NCI-H1092 (cell line): ENCODE data around the gene HABP4.

Experiments
- DNase-seq: peaks from one replicate; lab custom pipeline; 2025; lab: John Stamatoyannopoulos, UW

The HABP4 gene

GRCh38 chr9:96435345-96435744 lies 14.6 kb upstream of the HABP4 start:
- no peak for DNase-seq

- no peak for DNase-seq
Observed at GRCh38 chr9:96436063-96436455, 13.9 kb upstream of the HABP4 start.

- no peak for DNase-seq
Observed at GRCh38 chr9:96436456-96437126, 13.4 kb upstream of the HABP4 start.

- no peak for DNase-seq
Observed at GRCh38 chr9:96437454-96437853, 12.5 kb upstream of the HABP4 start.

- DNase-seq = no peak
Observed at GRCh38 chr9:96440671-96441199, 9.2 kb upstream of the HABP4 start.

GRCh38 chr9:96441798-96442445 lies 8.0 kb upstream of the HABP4 start:
- no peak for DNase-seq

- no peak for DNase-seq
Observed at GRCh38 chr9:96442491-96442890, 7.5 kb upstream of the HABP4 start.

- no peak for DNase-seq
Observed at GRCh38 chr9:96447406-96447805, 2.6 kb upstream of the HABP4 start.

GRCh38 chr9:96448546-96449170 lies 1.3 kb upstream of the HABP4 start:
- DNase-seq = no peak

- no peak for DNase-seq
Observed at GRCh38 chr9:96449523-96449844, 485 bp upstream of the HABP4 start.

- DNase-seq = no peak
Observed at GRCh38 chr9:96450613-96451528, 902 bp downstream of the HABP4 start.

GRCh38 chr9:96453625-96454024 lies 3.7 kb downstream of the HABP4 start:
- no peak for DNase-seq

GRCh38 chr9:96457266-96457665 lies 7.3 kb downstream of the HABP4 start:
- DNase-seq = no peak

- DNase-seq = no peak
Observed at GRCh38 chr9:96458226-96458625, 8.3 kb downstream of the HABP4 start.

GRCh38 chr9:96459268-96460007 lies 9.5 kb downstream of the HABP4 start:
- no peak for DNase-seq

- DNase-seq = no peak
Observed at GRCh38 chr9:96460470-96460869, 10.5 kb downstream of the HABP4 start.

- no peak for DNase-seq
Observed at GRCh38 chr9:96460882-96461281, 10.9 kb downstream of the HABP4 start.

- no peak for DNase-seq
Observed at GRCh38 chr9:96461336-96461735, 11.4 kb downstream of the HABP4 start.

GRCh38 chr9:96462541-96462940 lies 12.6 kb downstream of the HABP4 start:
- no peak for DNase-seq

- no peak for DNase-seq
Observed at GRCh38 chr9:96464426-96464825, 14.5 kb downstream of the HABP4 start.

- no peak for DNase-seq
Observed at GRCh38 chr9:96467784-96468183, 17.8 kb downstream of the HABP4 start.

GRCh38 chr9:96476013-96476412 lies 26.0 kb downstream of the HABP4 start:
- DNase-seq = no peak
